Mucosa of descending colon (tissue), 3 donors: ENCODE measurements around the gene AGBL2. TPM values are rescaled to one million over a fixed set of nuclear protein-coding genes. Genes with fewer than 3 reads are reported as not detected.
"Not testable (repeated sequence)": the region's sequence is repeated elsewhere in the genome, so short reads cannot be mapped to it uniquely, and the experiment has no call there.

Source experiments
- ATAC-seq: fragments of 200-7000 bp; cut with Tn5 transposase; one replicate; pipeline ENCODE4 v1.9.1; 2020; ENCODE audit warnings: mild to moderate bottlenecking, moderate library complexity
- DNase-seq, 3 donors: peaks; one replicate each; pipeline ENCODE4 v3.0.0-alpha.2; 2020
- H3K36me3 ChIP-seq: fragments of 200-600 bp; one replicate; pipeline ENCODE4 v1.8.0; 2021; ENCODE audit warnings: low read depth, mild to moderate bottlenecking
- H3K4me1 ChIP-seq: fragments of 200-600 bp; one replicate; pipeline ENCODE4 v1.8.0; 2021; ENCODE audit warnings: low read depth, mild to moderate bottlenecking
- H3K4me3 ChIP-seq: fragments of 200-600 bp; one replicate; pipeline ENCODE4 v1.8.0; 2021; ENCODE audit warnings: mild to moderate bottlenecking
- H3K9me3 ChIP-seq: fragments of 200-600 bp; one replicate; pipeline ENCODE4 v1.8.0; 2021; ENCODE audit warnings: mild to moderate bottlenecking
- CTCF ChIP-seq: fragments of 200-600 bp; IDR thresholded peaks from one replicate; pipeline ENCODE4 v1.8.0; 2022; ENCODE audit warnings: antibody characterized with exemption, mild to moderate bottlenecking
- intact Hi-C, 2 donors: fragments of 100-400 bp; cut with DNase I in 1 of 2; cut with micrococcal nuclease in 1 of 2; formaldehyde crosslinking; loops; one replicate each; pipeline versions ENCODE4 v1.11.0 to v1.11.1; 2022; cut with DNase I, micrococcal nuclease
- long read RNA-seq, 2 donors: library from polyadenylated mRNA; unstranded; transcript quantifications; one replicate each; pipeline ENCODE4 v2.0.0, GENCODE V29; 2019 to 2021
- total RNA-seq, 3 donors: library from RNA; stranded (reverse); fragmentation: NEBNext Ultra II Directional in 2 of 3; extraction: Animal tissue kit (Norgen Biotek cat#: 25700) in 2 of 3; gene quantifications; one replicate each; pipeline versions ENCODE4 v1.2.1 to v1.2.4, GENCODE V29; 2021 to 2023
- donor health status: DM: no; HTN: no; CAD: no; lungs with moderate emphysema.
- donor health status: DM: no; HTN: no; CAD: no.
- donor health status: DM: no; HTN: yes; CAD: no.

Gene AGBL2
- 1 to 10 TPM; 1.6 to 7.4 (median 3.1) TPM for total RNA-seq
- long read RNA-seq, donor 1, partial matches to known transcripts: 0 of 1 reads
- long read RNA-seq, donor 1, other reads (novel, unspliced or antisense): 1 of 1 reads
- long read RNA-seq, donor 2, partial matches to known transcripts: 0 of 1 reads
- long read RNA-seq, donor 2, other reads (novel, unspliced or antisense): 1 of 1 reads

GRCh38 chr11:47715082-47715669 is at the start of gene AGBL2:
Gene AGBL2, minus strand, starts transcription at chr11:47715369. Its CDS starts 719 bp downstream, at chr11:47714650.
- ATAC-seq (peak; percentile 99), DNase-seq (peak; percentile 87 to 91 (median 88))
- peaks cover 6% of the 10 kb centered on the region for H3K36me3 ChIP-seq
- intact Hi-C loops: no loop called here
- no peak for TF ChIP-seq CTCF
- H3K4me3 ChIP-seq: peak within 1 kb of the TSS; percentile 77
- no peaks in the 10 kb centered on the region for H3K9me3 ChIP-seq
- no peaks in the 10 kb centered on the region for H3K4me1 ChIP-seq

DNA sequence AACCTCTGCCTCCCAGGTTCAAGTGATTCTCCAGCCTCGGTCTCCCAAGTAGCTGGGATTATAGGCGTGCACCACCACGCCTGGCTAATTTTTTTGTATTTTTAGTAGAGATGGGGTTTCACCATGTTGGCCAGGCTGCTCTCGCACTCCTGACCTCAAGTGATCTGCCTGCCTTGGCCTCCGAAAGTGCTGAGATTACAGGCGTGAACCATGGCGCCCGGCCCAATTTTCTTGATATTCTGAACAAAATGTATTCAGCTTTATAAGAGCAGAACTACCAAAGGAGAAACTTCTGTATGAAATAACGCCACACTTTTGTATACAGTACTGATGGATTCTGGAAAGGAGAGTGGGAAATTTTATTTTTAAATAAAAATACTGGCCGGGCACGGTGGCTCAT is 44.1 kb upstream of the AGBL2 start:
- ATAC-seq: not testable (repeated sequence)

DNA sequence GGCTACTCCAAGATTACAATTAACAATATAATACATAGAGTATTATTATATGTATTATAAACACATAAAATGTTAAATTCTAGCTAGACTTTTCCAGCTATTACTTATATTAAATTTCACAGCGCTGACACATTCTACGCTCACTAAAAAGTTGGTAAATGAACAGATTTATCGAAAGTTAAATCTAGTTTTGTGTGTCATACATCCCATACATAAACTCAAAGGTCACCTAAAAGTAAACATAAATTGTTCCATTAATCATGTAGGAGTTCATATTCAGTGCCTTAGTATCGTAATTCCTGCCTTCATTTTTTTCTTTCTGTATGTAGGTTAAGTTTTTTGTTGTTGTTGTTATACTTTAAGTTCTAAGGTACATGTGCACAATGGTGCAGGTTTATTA is 41.0 kb upstream of the AGBL2 start:
- no peak for ATAC-seq

More for the DNA sequence above, 44.1 kb upstream of the AGBL2 start:
- H3K4me3 ChIP-seq, intact Hi-C loops, H3K9me3 ChIP-seq, DNase-seq, H3K36me3 ChIP-seq, H3K4me1 ChIP-seq: not testable (repeated sequence)

DNA sequence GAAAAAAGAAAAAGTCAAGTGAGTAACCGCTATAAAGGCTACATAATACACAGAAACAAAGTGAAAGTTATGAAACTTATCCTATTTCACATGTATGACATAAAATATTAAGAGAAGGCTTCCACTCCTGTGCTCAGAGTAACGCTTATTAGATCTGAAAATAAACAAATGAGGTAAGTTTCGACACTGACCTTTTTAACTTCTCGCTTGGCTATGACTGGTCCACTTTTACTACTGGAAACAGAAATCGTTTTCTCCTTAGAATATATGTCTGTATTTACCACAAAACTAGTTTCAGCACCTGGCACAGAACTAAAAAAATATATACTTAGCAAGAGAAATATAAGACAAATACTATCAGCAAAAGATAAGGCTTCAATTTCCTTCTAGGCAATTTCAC is 35.6 kb upstream of the AGBL2 start:
- DNase-seq: no peak
- Histone ChIP-seq H3K4me3 (no peak overlapping the region), H3K9me3 (no peaks in the 10 kb centered on the region), H3K4me1 (no peaks in the 10 kb centered on the region), H3K36me3 (peaks cover 40% of the 10 kb centered on the region)
- intact Hi-C loops: no loop called here
- no peak for ATAC-seq
- no peak for TF ChIP-seq CTCF

More for the DNA sequence above, 41.0 kb upstream of the AGBL2 start:
- Histone ChIP-seq H3K4me3 (no peak overlapping the region), H3K4me1 (no peaks in the 10 kb centered on the region), H3K9me3 (no peaks in the 10 kb centered on the region), H3K36me3 (peaks cover 22% of the 10 kb centered on the region)
- TF ChIP-seq CTCF: no peak
- intact Hi-C loops: no loop called here
- no peak for DNase-seq

- intact Hi-C loops, H3K4me1 ChIP-seq, DNase-seq, H3K4me3 ChIP-seq, ATAC-seq, H3K9me3 ChIP-seq: not testable (repeated sequence)
- peaks cover 41% of the 10 kb centered on the region for H3K36me3 ChIP-seq
Observed at GRCh38 chr11:47742494-47742893, 27.3 kb upstream of the AGBL2 start.

DNA sequence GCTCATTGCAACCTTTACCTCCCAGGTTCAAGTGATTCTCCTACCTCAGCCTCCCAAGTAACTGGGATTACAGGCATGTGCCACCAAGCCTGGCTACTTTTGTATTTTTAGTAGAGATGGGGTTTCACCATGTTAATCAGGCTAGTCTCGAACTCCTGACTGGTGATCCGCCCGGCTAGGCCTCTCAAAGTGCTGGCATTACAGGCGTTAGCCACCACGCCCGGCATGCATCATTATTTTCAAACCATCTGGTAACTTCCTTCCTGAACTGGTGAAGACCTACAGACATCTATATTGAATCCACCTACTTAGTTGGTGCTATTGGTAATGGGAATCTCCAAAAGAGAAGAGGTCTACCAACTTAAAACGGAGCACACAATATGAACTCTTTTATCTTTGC is 22.6 kb upstream of the AGBL2 start:
- ATAC-seq, intact Hi-C loops, H3K4me3 ChIP-seq, H3K9me3 ChIP-seq, DNase-seq, H3K4me1 ChIP-seq: not testable (repeated sequence)
- peaks cover 15% of the 10 kb centered on the region for H3K36me3 ChIP-seq

DNA sequence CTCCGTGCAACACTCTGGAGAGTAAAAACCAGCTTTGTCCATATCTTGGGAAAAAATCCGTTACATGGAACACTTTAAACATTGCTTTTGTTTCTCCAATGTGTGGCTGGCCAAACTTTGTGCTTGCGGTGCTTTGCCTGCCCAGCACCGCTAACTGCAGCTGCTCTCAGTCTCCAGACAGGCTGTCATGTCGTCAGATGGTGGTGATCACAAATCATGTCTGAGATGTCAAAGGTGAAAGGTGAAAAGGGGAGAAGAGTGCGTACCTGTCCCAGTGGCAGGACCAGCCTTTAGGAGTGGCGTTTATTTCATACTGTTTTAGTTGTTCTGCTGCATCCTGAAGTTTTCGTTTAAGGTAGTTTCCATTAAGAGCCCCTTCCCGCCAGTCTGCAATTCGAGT is 17.1 kb upstream of the AGBL2 start:
- TF ChIP-seq CTCF: no peak
- no peak for ATAC-seq
- DNase-seq: no peak
- Histone ChIP-seq H3K4me1 (no peaks in the 10 kb centered on the region), H3K9me3 (no peaks in the 10 kb centered on the region), H3K36me3 (peaks cover 19% of the 10 kb centered on the region), H3K4me3 (no peak overlapping the region)
- intact Hi-C loops: no loop called here
